GM21423 (cell line): ENCODE measurements around the gene PRRG2.

Experiments
- ATAC-seq: cut with Tn5 transposase; IDR thresholded peaks from one replicate; pipeline ENCODE4 v1.9.1; 2021; ENCODE audit warnings: mild to moderate bottlenecking, moderate library complexity; ENCODE audit not compliant: unreplicated experiment

The PRRG2 gene

GRCh38 chr19:49636233-49636932, 55.3 kb downstream of the PRRG2 start:
- ATAC-seq: no peak

- no peak for ATAC-seq
Measured at GRCh38 chr19:49637821-49638738, 57.0 kb downstream of the PRRG2 start.

- ATAC-seq: no peak
Measured at GRCh38 chr19:49639401-49640112, 58.4 kb downstream of the PRRG2 start.

- ATAC-seq: peak; percentile 60
Measured at GRCh38 chr19:49640113-49640898, 59.2 kb downstream of the PRRG2 start, which contains the start of gene RRAS. Gene RRAS, minus strand, starts transcription at chr19:49640143. Its CDS starts 45 bp downstream, at chr19:49640098.
